ENCODE measurements around the gene FKBP4. TPM values are rescaled to one million over a fixed set of nuclear protein-coding genes. Genes with fewer than 3 reads are reported as not detected.

The FKBP4 gene
- total and polyA plus RNA-seq, 2 of the 13 experiments (the other 11 are each of a cell fraction or from before 2014, with no cell fraction given), result 25.7 to 66.1 TPM

DNA sequence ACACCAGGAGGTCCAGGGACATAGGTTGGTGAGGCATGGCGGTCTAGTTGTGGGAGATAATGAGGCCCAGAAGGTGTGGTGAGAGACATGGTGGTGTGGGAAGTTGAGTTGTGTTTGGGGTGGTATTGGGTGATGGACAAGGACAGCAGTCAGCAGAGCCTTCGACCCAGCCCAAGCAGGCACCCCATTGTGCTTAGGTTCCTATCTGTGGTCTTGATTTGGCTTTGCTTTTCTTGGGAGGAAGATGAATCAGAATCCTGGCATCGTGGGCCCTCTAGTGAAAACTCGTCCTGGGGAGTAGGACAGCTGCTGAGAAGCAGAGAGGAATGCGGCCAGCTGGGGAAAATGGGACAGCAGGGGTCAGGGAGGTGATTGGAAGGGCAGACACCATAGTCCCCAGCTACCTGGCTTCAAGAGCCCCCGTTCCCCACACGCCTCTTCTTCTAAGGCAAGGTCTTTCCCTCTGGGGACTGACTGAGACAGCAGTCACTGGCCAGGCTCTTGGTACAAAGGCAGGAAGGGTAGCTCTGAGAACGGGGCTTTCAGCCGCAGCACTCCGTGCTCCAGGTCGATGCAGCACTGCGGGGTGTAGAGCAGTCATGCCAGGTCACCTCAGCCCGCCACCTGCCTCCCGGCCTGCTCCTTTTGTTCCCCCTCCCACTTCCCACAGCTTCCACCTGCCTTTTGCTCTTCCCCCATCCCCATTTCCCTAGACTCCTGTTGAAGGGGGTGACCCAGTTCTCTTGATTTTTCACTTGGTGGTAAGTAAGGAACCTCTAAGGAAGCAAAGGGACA is 32.1 kb downstream of the FKBP4 start:
- H3K9me3 ChIP-seq (ENCODE audit: low read length), result no peaks in the 10 kb centered on the region
- FAIRE-seq (no peak), DNase-seq (ENCODE audit: low spot score) (no peak), ATAC-seq (no peak)
- no peaks in the 10 kb centered on the region for H3K4me1 ChIP-seq (ENCODE audit: insufficient read depth, low read length)
- intact Hi-C loops (cut with micrococcal nuclease; ENCODE audit: unreplicated experiment), result no loop called here
- TSS peak; percentile 13 for BruUV-seq (replicated peaks)
- WGBS (ENCODE audit: low lambda C conversion rate), result 97% methylated on average over 13 of the region's 14 CpGs
- ChIA-PET CTCF (ENCODE audit: low intra/inter-chr PET ratio, low total read pairs) (no interaction called here), POLR2A (no interaction called here)
- H3K9ac ChIP-seq (ENCODE audit: insufficient read depth, low read depth, low read length), result no peak overlapping the region
- no peak overlapping the region for H3K27ac ChIP-seq (ENCODE audit: extremely low read length, insufficient read depth, low read length)
- in situ Hi-C loops (cut with HindIII; ENCODE audit: extremely low pct_ligation_motif_present, low pct_unique_long_range_greater_than_20kb), result no loop called here
- peaks cover 13 to 55% of the 10 kb centered on the region in 2 experiments; a peak in 4 of 5 replicates for H3K36me3 ChIP-seq (replicated peaks in 1 of 2; ENCODE audit: control insufficient read depth in 1 of 2, insufficient read depth in 2 of 2, low read length in 2 of 2)
- H4K20me1 ChIP-seq (ENCODE audit: insufficient read depth, low read length), result no peaks in the 10 kb centered on the region
- no peak overlapping the region for H3K4me2 ChIP-seq (ENCODE audit: low read depth, low read length)
- H3K27me3 ChIP-seq (ENCODE audit: control insufficient read depth in 1 of 2, insufficient read depth in 2 of 2, low read length in 2 of 2), result no peaks in the 10 kb centered on the region
- no peak overlapping the region for H2AFZ ChIP-seq (ENCODE audit: low read length)
- TF ChIP-seq ZNF879 (CRISPR knock-in tag; IDR thresholded peaks at IDR 0.05) (no peak), ZNF564 (CRISPR knock-in tag; IDR thresholded peaks at IDR 0.05) (no peak), GLI4 (CRISPR knock-in tag; IDR thresholded peaks at IDR 0.05; ENCODE audit: borderline replicate concordance) (no peak), ZNF329 (CRISPR knock-in tag; IDR thresholded peaks at IDR 0.05; ENCODE audit: low read depth) (no peak), ZNF776 (CRISPR knock-in tag; IDR thresholded peaks at IDR 0.05) (no peak), ZNF343 (CRISPR knock-in tag; IDR thresholded peaks at IDR 0.05) (no peak), ZNF335 (CRISPR knock-in tag; IDR thresholded peaks at IDR 0.05) (no peak), ZNF441 (CRISPR knock-in tag; IDR thresholded peaks at IDR 0.05; ENCODE audit: borderline replicate concordance) (no peak), SP4 (CRISPR knock-in tag; IDR thresholded peaks at IDR 0.05) (no peak), RFXANK (CRISPR knock-in tag; IDR thresholded peaks at IDR 0.05) (no peak), ZKSCAN8 (CRISPR knock-in tag; IDR thresholded peaks at IDR 0.05; ENCODE audit: borderline replicate concordance) (no peak), ZNF772 (CRISPR knock-in tag; IDR thresholded peaks at IDR 0.05) (no peak), KAT8 (CRISPR knock-in tag; IDR thresholded peaks at IDR 0.05) (no peak)
- TF ChIP-seq, protein P1, sequence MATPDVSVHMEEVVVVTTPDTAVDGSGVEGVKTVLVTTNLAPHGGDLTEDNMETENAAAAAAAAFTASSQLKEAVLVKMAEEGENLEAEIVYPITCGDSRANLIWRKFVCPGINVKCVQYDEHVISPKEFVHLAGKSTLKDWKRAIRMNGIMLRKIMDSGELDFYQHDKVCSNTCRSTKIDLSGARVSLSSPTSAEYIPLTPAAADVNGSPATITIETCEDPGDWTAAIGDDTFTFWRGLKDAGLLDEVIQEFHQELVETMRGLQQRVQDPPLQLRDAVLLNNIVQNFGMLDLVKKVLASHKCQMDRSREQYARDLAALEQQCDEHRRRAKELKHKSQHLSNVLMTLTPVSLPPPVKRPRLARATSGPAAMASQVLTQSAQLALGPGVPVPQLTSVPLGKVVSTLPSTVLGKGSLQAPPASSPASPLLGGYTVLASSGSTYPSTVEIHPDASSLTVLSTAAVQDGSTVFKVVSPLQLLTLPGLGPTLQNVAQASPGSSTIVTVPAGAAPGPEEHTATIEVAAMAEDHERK (CRISPR knock-in tag; IDR thresholded peaks at IDR 0.05; ENCODE audit: low read depth), result no peak
- TF ChIP-seq, protein P2, sequence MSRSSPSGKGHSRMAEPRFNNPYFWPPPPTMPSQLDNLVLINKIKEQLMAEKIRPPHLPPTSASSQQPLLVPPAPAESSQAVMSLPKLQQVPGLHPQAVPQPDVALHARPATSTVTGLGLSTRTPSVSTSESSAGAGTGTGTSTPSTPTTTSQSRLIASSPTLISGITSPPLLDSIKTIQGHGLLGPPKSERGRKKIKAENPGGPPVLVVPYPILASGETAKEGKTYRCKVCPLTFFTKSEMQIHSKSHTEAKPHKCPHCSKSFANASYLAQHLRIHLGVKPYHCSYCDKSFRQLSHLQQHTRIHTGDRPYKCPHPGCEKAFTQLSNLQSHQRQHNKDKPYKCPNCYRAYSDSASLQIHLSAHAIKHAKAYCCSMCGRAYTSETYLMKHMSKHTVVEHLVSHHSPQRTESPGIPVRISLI (CRISPR knock-in tag; IDR thresholded peaks at IDR 0.05; ENCODE audit: borderline replicate concordance), result no peak
- TF ChIP-seq, protein P3, sequence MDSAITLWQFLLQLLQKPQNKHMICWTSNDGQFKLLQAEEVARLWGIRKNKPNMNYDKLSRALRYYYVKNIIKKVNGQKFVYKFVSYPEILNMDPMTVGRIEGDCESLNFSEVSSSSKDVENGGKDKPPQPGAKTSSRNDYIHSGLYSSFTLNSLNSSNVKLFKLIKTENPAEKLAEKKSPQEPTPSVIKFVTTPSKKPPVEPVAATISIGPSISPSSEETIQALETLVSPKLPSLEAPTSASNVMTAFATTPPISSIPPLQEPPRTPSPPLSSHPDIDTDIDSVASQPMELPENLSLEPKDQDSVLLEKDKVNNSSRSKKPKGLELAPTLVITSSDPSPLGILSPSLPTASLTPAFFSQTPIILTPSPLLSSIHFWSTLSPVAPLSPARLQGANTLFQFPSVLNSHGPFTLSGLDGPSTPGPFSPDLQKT (CRISPR knock-in tag; IDR thresholded peaks at IDR 0.05; ENCODE audit: borderline replicate concordance), result no peak
- TF ChIP-seq, protein P4, sequence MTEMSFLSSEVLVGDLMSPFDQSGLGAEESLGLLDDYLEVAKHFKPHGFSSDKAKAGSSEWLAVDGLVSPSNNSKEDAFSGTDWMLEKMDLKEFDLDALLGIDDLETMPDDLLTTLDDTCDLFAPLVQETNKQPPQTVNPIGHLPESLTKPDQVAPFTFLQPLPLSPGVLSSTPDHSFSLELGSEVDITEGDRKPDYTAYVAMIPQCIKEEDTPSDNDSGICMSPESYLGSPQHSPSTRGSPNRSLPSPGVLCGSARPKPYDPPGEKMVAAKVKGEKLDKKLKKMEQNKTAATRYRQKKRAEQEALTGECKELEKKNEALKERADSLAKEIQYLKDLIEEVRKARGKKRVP (CRISPR knock-in tag; IDR thresholded peaks at IDR 0.05), result no peak
- TF ChIP-seq, protein P5, sequence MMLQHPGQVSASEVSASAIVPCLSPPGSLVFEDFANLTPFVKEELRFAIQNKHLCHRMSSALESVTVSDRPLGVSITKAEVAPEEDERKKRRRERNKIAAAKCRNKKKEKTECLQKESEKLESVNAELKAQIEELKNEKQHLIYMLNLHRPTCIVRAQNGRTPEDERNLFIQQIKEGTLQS (CRISPR knock-in tag; IDR thresholded peaks at IDR 0.05), result no peak
- TF ChIP-seq, protein P6, sequence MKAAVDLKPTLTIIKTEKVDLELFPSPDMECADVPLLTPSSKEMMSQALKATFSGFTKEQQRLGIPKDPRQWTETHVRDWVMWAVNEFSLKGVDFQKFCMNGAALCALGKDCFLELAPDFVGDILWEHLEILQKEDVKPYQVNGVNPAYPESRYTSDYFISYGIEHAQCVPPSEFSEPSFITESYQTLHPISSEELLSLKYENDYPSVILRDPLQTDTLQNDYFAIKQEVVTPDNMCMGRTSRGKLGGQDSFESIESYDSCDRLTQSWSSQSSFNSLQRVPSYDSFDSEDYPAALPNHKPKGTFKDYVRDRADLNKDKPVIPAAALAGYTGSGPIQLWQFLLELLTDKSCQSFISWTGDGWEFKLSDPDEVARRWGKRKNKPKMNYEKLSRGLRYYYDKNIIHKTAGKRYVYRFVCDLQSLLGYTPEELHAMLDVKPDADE (CRISPR knock-in tag; IDR thresholded peaks at IDR 0.05), result no peak
- no peaks in the 10 kb centered on the region for H3K79me2 ChIP-seq (ENCODE audit: insufficient read depth, low read length)
- no peak overlapping the region for H3K4me3 ChIP-seq (replicated peaks in 1 of 3; ENCODE audit: insufficient read depth in 1 of 3, low read depth in 2 of 3, low read length in 3 of 3)

All from HepG2 (cell line).